GM19023 (cell line): Measurements from ENCODE around the gene C9.
"Not testable (repeated sequence)": the region's sequence is repeated elsewhere in the genome, so short reads cannot be mapped to it uniquely, and the experiment has no call there.

Source experiments
- ATAC-seq: cut with Tn5 transposase; IDR thresholded peaks from one replicate; pipeline ENCODE4 v1.9.1; 2021; ENCODE audit warnings: mild to moderate bottlenecking, moderate library complexity; ENCODE audit not compliant: unreplicated experiment

C9 gene

GRCh38 chr5:39364367-39364766 is at the start of gene C9:
TSS of gene C9 (minus strand) at chr5:39364495. CDS start at chr5:39364464, 31 bp downstream.
- ATAC-seq = no peak

DNA sequence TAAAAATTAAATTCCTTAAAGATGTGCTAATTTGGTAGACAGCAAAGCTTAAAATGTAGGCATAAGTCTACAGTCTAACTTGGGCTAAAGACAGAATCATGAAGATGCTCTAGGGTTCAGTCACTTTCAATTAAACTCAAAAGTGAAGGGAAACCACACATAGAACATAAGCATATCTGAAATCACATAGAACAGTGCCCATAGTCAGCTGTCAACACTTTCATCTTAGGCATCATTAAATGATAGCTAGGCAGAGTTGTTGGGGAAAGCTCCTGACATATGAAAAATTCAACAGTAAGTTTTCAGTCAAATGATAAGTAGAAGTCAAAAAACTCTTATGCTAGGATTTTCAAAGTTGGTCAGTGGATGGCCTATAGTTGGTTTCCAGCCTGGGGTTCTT is 49.5 kb upstream of the C9 start:
- no peak for ATAC-seq

DNA sequence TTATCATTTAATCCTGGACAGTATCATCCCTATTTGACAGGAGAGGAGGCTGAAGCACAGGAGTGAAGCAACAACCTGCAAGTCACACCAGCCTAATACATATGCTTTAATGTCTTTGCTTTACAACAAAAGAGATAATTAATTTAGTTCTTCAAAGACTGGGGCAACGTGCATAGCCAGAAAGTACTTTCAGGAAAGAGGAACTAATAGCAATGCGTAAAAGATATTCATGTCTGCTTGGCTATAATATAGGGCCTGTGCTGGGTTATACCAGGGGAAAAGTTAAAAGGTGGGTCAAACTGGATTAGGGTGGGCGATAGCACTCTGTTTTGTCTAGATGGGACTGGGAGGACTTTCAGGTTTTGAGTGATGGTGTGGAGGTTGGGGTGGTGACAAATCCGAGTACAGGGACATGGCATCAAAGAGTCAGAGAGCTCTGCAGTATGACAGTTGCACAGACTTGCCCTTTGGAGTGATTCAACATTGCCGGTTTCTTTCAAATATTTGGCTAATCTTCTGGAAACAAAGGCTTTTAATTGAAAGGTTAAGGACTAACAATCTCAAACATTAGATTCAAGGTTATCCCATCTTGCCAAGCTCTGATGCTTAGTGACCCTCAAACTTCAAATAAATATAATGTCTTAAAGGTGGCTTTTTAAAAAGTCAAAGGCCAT is 48.6 kb upstream of the C9 start:
- ATAC-seq = no peak

- no peak for ATAC-seq
Measured at GRCh38 chr5:39411985-39412384, 47.7 kb upstream of the C9 start.

GRCh38 chr5:39411061-39411460 is 46.8 kb upstream of the C9 start:
- ATAC-seq = no peak

DNA sequence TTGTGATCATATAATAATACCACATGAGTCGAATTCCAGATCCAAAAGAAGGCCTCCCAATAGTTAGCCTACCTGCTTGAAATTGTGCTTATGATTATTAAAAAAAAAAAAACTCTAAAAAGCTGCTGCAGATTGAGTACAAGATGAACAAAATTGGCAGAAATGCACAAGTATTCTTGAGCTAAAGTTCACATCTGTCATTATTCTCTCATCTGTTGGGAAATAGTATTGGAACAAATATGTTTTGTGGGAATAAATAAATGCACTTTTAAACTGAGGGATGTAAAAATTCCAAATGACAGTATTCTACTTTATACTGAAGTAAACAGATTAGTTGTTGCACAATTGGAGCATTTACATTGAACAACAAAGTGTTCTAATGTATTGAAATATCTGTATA is 44.7 kb upstream of the C9 start:
- no peak for ATAC-seq

- no peak for ATAC-seq
Measured at GRCh38 chr5:39405083-39405843, 41.0 kb upstream of the C9 start.

- ATAC-seq = not testable (repeated sequence)
Measured at GRCh38 chr5:39403761-39404160, 39.5 kb upstream of the C9 start.

GRCh38 chr5:39402140-39402539 is 37.8 kb upstream of the C9 start:
- ATAC-seq = not testable (repeated sequence)

DNA sequence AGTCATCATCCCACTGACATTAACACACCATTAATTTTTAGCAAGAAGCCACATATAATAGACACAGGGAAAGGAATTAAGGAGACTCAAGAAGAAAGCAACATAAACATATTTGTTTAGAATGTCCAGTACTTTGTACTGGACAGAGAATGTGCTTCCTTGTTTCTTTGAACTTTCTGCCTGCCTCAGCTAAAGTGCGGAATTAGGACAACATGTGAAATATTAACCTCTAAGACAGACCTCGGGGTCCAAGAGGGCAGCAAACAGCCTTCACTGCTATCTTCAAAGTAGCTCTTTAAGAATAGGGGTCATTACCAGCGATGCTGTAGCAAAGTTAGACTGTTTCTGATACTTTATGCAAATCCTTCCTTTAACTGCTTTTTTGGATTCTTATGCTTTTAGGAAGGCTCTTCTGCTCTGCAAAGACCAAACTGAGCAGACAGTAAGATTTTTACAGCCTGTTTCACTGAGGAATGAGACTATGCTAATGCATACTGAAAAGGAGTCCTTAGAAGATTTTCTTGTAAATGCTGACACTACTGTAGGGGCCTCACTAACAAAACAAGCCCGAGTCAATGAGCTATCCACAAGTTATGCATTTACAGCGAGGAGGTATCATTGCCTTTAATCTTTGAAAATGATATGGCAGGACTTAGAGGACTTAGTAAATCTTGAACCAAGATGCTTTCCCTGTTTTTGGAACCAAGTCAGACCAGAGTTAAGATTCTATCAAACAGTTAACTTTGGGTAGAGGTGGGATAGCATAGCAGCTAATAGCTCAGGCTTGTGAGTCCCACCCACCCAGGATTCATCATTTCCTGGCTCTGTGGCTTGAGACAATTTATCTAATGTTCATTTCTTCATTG is 36.7 kb upstream of the C9 start:
- no peak for ATAC-seq

- no peak for ATAC-seq
Measured at GRCh38 chr5:39399135-39400036, 35.1 kb upstream of the C9 start.

DNA sequence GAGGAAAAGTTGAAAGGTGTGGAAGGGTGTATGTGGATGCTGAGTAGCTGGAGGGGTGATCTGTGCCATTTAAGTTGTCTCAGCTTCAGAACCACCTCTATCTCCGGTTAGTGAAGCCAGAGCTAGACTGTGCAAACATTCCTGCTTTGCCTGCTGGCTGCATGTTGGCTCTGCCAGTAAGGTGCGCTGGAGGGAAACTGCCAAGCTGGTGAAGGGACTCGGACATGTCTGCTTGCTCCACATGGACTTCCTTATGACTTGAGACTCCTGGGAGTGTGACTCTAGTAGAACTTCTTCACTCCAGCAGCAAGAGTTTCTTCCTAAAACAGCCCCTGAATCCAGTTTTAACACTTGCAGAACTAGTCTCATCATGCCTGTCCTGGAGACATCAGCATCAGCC is 32.5 kb upstream of the C9 start:
- ATAC-seq = no peak

DNA sequence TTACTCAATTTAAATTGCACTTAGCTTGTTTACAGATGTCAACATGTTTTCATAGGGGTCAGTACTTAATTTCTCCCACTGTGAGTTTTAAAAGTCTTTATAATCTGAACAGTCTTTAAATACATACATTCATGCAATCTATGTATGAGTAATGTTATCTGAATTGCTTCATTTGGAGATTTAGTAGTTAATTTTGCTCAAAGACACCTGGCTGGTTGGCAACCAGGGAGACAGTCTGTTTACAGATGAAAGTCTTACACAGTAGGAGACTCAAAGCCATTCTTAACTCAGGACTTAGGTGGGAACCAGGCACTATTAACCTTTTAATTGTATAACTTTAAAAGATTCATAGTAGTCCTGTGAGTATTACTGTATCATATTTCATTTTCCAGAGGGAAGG is 31.2 kb upstream of the C9 start:
- no peak for ATAC-seq

DNA sequence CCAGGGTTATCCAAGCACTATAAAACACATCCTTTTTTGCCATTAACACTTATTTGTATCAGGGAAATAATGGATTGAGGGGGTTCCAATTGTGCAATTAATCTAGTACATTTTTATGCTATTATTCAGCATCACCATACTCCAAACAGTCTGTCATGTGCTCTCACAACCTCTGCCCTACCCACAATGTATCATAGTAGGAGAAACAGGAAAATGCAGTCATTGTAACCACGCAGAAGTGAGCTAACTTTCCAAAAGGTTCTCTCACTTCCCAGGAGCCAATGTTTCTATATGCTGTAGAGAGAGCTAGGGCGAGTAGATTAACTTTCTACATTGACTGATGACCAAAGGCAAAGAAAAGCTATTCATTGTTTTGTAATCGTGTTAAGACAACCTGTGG is 30.7 kb upstream of the C9 start:
- ATAC-seq = no peak

DNA sequence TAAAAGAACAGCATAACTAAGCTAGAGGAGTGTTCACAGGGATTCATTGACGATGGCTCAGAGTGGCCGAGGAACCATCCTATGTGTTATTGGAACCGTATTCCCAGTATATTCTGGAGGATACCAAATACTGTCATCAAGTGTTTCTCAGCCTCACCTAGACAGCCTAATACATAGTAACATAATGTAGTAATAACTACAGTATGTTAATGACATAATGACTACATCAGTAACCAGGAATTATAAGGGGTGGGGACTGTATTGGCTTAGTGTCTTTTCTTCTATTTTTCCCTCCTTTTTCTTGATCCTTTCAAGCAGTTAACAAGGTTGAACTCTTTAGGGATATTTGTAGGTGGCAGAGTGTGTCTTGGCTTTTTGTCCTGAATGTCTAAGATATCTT is 26.6 kb upstream of the C9 start:
- ATAC-seq = no peak

GRCh38 chr5:39387293-39387692 is 23.0 kb upstream of the C9 start:
- ATAC-seq = no peak

- no peak for ATAC-seq
Measured at GRCh38 chr5:39384271-39384670, 20.0 kb upstream of the C9 start.

- no peak for ATAC-seq
Measured at GRCh38 chr5:39381376-39381775, 17.1 kb upstream of the C9 start.

DNA sequence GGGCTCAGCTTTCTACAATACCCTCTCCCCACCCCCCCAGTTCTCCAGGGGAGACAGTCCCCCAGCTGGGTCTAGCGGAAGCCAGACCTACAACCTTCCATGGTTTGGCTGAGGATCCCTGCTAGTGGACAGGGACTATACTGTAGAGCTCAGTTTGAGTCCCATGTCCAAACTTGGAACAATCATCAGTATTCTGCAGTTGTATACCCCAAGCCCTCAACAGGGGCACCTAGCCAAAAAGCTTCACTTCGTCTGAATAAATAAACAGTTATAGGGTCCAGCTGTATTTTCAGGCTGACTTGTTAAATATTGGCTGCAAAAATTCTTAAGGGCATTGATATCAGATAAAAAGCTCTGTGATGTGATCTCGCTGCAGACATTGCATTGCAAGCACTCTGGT is 15.4 kb upstream of the C9 start:
- no peak for ATAC-seq

DNA sequence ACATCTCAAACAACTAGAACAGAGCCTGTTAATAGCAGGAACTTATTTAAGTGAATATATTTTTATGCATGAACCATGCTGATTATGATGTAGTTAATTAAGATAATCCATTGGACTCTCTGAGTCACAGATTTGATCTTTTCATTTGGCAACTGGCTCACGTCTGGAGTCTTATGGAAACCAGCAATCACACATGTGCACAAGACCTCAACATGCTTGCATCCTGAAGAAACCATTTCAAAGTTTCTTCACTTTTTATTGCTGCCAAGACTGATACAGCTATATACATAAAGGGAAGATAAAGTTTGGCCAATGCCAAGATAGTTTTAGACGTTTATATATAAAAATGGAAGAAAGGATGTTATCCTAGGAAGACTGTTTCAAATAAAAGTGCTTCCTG is 13.3 kb upstream of the C9 start:
- ATAC-seq = no peak

GRCh38 chr5:39376293-39376714 is 12.0 kb upstream of the C9 start:
- peak; percentile 79 for ATAC-seq
